Coronary artery (tissue), 2 donors: Measurements from ENCODE around the gene PRR11.

Experiments used
- DNase-seq: peaks from one replicate; pipeline ENCODE4 v3.0.0-alpha.2; 2017; ENCODE audit warnings: low spot score
- H3K27ac ChIP-seq, 2 donors: fragments of 200-600 bp; sonication (generic); one replicate each; pipeline ENCODE4 v1.5.1; 2016 to 2019
- H3K4me3 ChIP-seq: fragments of 200-600 bp; sonication (generic); 2 replicates; pipeline ENCODE4 v1.5.1; 2016; ENCODE audit warnings: mild to moderate bottlenecking, moderate library complexity
- TF ChIP-seq, protein P1 (sequence below): fragments of 200-600 bp; sonication (generic); IDR thresholded peaks from one replicate; pipeline ENCODE4 v1.5.1; 2019; ENCODE audit warnings: antibody characterized with exemption

PRR11 gene

DNA sequence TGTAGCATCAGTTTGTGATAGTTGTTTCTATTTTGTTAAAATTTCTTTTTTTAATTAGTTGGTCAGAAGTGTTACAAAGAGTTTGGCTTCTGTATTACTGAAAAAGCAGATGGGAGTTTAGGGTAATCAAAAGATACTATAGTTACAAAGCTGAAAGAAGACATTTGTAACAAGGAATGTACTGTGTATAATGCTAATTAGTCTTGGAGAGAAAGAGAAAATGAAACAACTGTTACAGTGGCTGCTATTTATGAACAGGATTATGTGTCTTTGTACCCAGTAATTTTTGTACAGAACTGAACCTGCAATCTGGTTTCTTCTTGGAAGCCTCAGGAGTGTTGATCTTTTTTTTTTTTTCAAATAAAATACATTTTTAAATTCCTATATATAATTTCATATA, 79.1 kb downstream of the PRR11 start:
- H3K27ac ChIP-seq, result no peak overlapping the region

DNA sequence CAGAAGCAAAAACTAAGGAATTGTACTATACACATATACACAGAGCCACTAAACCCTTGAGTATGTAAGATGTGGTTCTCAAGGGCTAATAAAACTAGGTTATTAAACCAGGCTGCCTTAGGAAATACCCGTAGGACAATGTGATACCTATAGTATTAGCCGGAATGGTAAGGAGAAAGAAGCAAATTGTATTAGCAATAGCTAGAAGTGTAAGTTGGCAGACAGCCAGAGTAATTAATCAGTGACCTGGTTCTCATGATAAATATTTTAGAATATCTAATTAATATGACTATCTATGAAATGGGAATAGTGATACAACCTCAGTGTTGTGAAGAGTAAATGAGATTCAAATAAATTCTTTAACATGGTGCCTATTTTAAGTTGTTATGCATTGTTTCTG, 83.4 kb downstream of the PRR11 start:
- no peak overlapping the region for H3K27ac ChIP-seq
- H3K4me3 ChIP-seq, result no peak overlapping the region
- TF ChIP-seq, protein P1, sequence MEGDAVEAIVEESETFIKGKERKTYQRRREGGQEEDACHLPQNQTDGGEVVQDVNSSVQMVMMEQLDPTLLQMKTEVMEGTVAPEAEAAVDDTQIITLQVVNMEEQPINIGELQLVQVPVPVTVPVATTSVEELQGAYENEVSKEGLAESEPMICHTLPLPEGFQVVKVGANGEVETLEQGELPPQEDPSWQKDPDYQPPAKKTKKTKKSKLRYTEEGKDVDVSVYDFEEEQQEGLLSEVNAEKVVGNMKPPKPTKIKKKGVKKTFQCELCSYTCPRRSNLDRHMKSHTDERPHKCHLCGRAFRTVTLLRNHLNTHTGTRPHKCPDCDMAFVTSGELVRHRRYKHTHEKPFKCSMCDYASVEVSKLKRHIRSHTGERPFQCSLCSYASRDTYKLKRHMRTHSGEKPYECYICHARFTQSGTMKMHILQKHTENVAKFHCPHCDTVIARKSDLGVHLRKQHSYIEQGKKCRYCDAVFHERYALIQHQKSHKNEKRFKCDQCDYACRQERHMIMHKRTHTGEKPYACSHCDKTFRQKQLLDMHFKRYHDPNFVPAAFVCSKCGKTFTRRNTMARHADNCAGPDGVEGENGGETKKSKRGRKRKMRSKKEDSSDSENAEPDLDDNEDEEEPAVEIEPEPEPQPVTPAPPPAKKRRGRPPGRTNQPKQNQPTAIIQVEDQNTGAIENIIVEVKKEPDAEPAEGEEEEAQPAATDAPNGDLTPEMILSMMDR, result no peak
- DNase-seq, result no peak

More for the DNA sequence above, 79.1 kb downstream of the PRR11 start:
- H3K4me3 ChIP-seq, result no peak overlapping the region
- TF ChIP-seq, protein P1, result no peak
- no peak for DNase-seq

- H3K27ac ChIP-seq, result no peak overlapping the region
These were observed 88.5 kb downstream of the PRR11 start for GRCh38 chr17:59244081-59244480.

More at GRCh38 chr17:59244081-59244480, 88.5 kb downstream of the PRR11 start:
- TF ChIP-seq, protein P1, result no peak
- DNase-seq, result no peak
- no peak overlapping the region for H3K4me3 ChIP-seq
